Sigmoid colon (tissue), 7 donors: ENCODE data around the gene GIGYF2. TPM values are rescaled to one million over a fixed set of nuclear protein-coding genes. Genes with fewer than 3 reads are reported as not detected.

ENCODE experiments used
- DNase-seq: peaks from one replicate; pipeline ENCODE4 v3.0.0-alpha.2; 2019
- H3K27ac ChIP-seq, 4 donors: fragments of 200-600 bp; sonication (generic); one replicate each; pipeline ENCODE4 v1.5.1; 2016 to 2019; ENCODE audit warnings: mild to moderate bottlenecking in 1 of 4
- H3K27me3 ChIP-seq, 3 donors: fragments of 200-600 bp; sonication (generic); one replicate each; pipeline ENCODE4 v1.5.1; 2019; ENCODE audit warnings: mild to moderate bottlenecking in 1 of 3
- H3K36me3 ChIP-seq, 4 donors: fragments of 200-600 bp; sonication (generic); one replicate each; pipeline ENCODE4 v1.5.1; 2016 to 2019
- H3K4me1 ChIP-seq, 4 donors: fragments of 200-600 bp; sonication (generic); one replicate each; pipeline ENCODE4 v1.5.1; 2017 to 2019
- H3K4me3 ChIP-seq, 4 donors: fragments of 200-600 bp; sonication (generic); one replicate each; pipeline ENCODE4 v1.5.1; 2017 to 2019; ENCODE audit warnings: mild to moderate bottlenecking in 2 of 4, moderate library complexity in 1 of 4
- H3K9me3 ChIP-seq, 4 donors: fragments of 200-600 bp in 3 of 4; sonication (generic) in 3 of 4; one replicate each; pipeline versions ENCODE4 v1.5.1 to v1.6.1; 2013 to 2019
- CTCF ChIP-seq, 4 experiments: fragments of 450-650 bp in 3 of 4; fragments of 200-600 bp in 1 of 4; IDR thresholded peaks; one replicate each; pipeline ENCODE4 v1.5.1; 2016 to 2019; ENCODE audit warnings: antibody characterized with exemption in 4 of 4, mild to moderate bottlenecking in 3 of 4, moderate library complexity in 2 of 4
- EP300 ChIP-seq, 4 donors: sonication (generic); formaldehyde crosslinking; IDR thresholded peaks; one replicate each; pipeline ENCODE4 v1.6.1; 2017; ENCODE audit warnings: antibody characterized with exemption in 4 of 4
- POLR2A ChIP-seq, 2 donors: fragments of 450-650 bp; IDR thresholded peaks; one replicate each; pipeline ENCODE4 v1.6.1; 2016; ENCODE audit warnings: antibody characterized with exemption in 2 of 2, mild to moderate bottlenecking in 2 of 2, moderate library complexity in 2 of 2
- POLR2AphosphoS5 ChIP-seq, 4 donors: sonication (generic); formaldehyde crosslinking; IDR thresholded peaks; one replicate each; pipeline ENCODE4 v1.6.1; 2017; ENCODE audit warnings: antibody characterized with exemption in 4 of 4
- WGBS, 2 donors: extraction: QIAGEN DNeasy Blood & Tissue Kit; methylation state at CpG; one replicate each; pipeline ENCODE4 v1.1.7; 2013; 5-methylcytosine and 5-hydroxymethylcytosine counted together
- intact Hi-C: fragments of 100-400 bp; cut with DNase I; formaldehyde crosslinking; loops from one replicate; pipeline ENCODE4 v1.15.1; 2023
- polyA plus RNA-seq, 3 donors: library from polyadenylated mRNA; stranded (reverse); fragments of 200-250 nt; gene quantifications; one replicate each; pipeline ENCODE4 v1.2.3, GENCODE V29; 2013
- total RNA-seq, 4 donors: library from RNA; depleted of rRNA; stranded (reverse); fragments of >200 nt; gene quantifications; one replicate each; pipeline ENCODE4 v1.1.0, GENCODE V29; 2016
- donor health status: healthy with polysubstance abuse.
- donor health status: Bipolar disorder and iron deficiency.
- donor health status: healthy.

Gene GIGYF2
- total and polyA plus RNA-seq, 7 donors = 10.2 to 90.0 (median 62.9) TPM

DNA sequence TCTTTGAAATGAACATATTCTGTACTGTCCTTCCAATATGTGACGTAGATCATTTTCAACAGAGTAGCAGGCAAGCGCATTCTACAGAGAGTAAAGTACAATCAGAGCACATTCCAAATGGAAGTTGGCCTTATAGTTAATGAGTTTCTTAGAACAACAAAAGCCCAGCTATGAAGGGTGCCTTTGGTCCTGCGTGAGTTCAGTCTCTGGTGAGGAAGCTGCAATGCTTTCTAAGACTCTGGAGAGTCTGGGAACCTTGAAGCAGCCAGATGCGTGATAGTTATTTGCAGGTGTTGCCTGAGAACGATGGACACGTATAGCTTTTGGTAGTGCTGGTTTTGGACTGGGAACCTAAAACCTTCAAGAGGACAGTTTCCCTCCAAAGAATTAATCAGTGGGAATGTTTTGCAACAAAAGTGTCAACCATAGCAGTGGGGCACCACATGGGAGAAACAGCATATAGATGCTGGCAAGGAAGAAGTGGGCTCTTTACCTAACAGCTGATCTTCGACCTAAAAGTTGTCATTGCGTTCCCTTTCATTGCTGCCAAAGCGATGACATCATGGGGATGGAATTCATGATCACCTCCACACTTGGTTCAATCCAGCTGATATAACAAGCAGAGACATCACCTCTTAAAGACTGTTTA is 163.6 kb downstream of the GIGYF2 start:
- WGBS, 2 donors = 90 to 95% methylated on average over 9 of the region's 9 CpGs
- no peak overlapping the region for H3K27ac ChIP-seq
- no peak overlapping the region for H3K4me3 ChIP-seq
- no peaks in the 10 kb centered on the region for H3K4me1 ChIP-seq
- H3K27me3 ChIP-seq = no peaks in the 10 kb centered on the region
- peaks cover 0 to 59% (median 24%) of the 10 kb centered on the region in 4 donors for H3K36me3 ChIP-seq
- no peaks in the 10 kb centered on the region for H3K9me3 ChIP-seq
- TF ChIP-seq CTCF (IDR thresholded peaks at IDR 0.05) (no peak), POLR2AphosphoS5 (IDR thresholded peaks at IDR 0.05) (no peak), EP300 (IDR thresholded peaks at IDR 0.05) (no peak), POLR2A (IDR thresholded peaks at IDR 0.05) (no peak)
- no peak for DNase-seq
- intact Hi-C loops = no loop called here

DNA sequence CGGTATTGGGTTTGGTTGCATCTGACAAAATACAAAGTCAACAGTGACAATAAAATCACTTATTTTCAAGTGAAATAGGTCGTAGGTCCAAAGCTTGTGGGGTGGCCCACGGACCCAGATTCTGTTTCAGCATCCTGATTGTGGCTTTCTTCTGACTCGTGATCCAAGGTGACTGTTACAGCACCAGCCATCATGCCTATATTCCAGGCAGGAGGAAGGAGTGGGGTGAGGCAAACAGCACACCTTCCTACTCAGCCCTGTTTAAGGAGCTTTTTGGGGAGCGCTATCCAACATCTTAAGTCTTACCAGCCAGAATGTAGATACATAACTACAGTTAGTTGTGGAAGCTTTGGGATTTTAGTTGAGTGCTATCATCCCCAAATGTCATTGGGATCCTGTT is 164.2 kb downstream of the GIGYF2 start:
- TF ChIP-seq POLR2A (IDR thresholded peaks at IDR 0.05) (no peak), POLR2AphosphoS5 (IDR thresholded peaks at IDR 0.05) (no peak), CTCF (IDR thresholded peaks at IDR 0.05) (no peak), EP300 (IDR thresholded peaks at IDR 0.05) (no peak)
- Histone ChIP-seq H3K27ac (no peak overlapping the region), H3K36me3 (peaks cover 0 to 52% (median 24%) of the 10 kb centered on the region in 4 donors), H3K4me3 (no peak overlapping the region), H3K9me3 (no peaks in the 10 kb centered on the region), H3K27me3 (no peaks in the 10 kb centered on the region), H3K4me1 (no peaks in the 10 kb centered on the region)
- intact Hi-C loops = no loop called here
- DNase-seq = no peak
- WGBS, 2 donors = 95 to 98% methylated on average over 5 of the region's 5 CpGs

- no peaks in the 10 kb centered on the region for H3K27me3 ChIP-seq
- peaks cover 0 to 26% (median 3%) of the 10 kb centered on the region in 4 donors for H3K36me3 ChIP-seq
- TF ChIP-seq EP300 (IDR thresholded peaks at IDR 0.05) (no peak), POLR2AphosphoS5 (IDR thresholded peaks at IDR 0.05) (no peak), POLR2A (IDR thresholded peaks at IDR 0.05) (no peak), CTCF (IDR thresholded peaks at IDR 0.05) (no peak)
- H3K4me3 ChIP-seq = no peak overlapping the region
- DNase-seq = no peak
- no peaks in the 10 kb centered on the region for H3K9me3 ChIP-seq
- no peaks in the 10 kb centered on the region for H3K4me1 ChIP-seq
- intact Hi-C loops = no loop called here
- no peak overlapping the region for H3K27ac ChIP-seq
- 95 to 97% methylated on average over 2 of the region's 2 CpGs for WGBS, 2 donors
Observed at GRCh38 chr2:232863996-232864395, 166.9 kb downstream of the GIGYF2 start.

- no peak for DNase-seq
- H3K4me1 ChIP-seq = no peaks in the 10 kb centered on the region
- intact Hi-C loops = no loop called here
Observed at GRCh38 chr2:232865165-232865564, 168.0 kb downstream of the GIGYF2 start.

More at GRCh38 chr2:232865165-232865564, 168.0 kb downstream of the GIGYF2 start:
- Histone ChIP-seq H3K9me3 (no peaks in the 10 kb centered on the region), H3K4me3 (no peak overlapping the region), H3K27ac (no peak overlapping the region), H3K27me3 (no peaks in the 10 kb centered on the region), H3K36me3 (peaks cover 0 to 16% (median 0%) of the 10 kb centered on the region in 4 donors)
- TF ChIP-seq CTCF (IDR thresholded peaks at IDR 0.05) (no peak), POLR2AphosphoS5 (IDR thresholded peaks at IDR 0.05) (no peak), EP300 (IDR thresholded peaks at IDR 0.05) (no peak), POLR2A (IDR thresholded peaks at IDR 0.05) (no peak)
- 23 to 63% methylated on average over 1 of the region's 1 CpG for WGBS, 2 donors
